Ishikawa (cell line): ENCODE results near the gene PSPC1.

Experiments used
- CEBPB ChIP-seq: IDR thresholded peaks from 2 replicates; pipeline ENCODE4 v1.6.1; 2012
- CREB1 ChIP-seq: IDR thresholded peaks from 2 replicates; pipeline ENCODE4 v1.6.1; 2012; ENCODE audit warnings: low read depth
- EGR1 ChIP-seq: IDR thresholded peaks from 2 replicates; pipeline ENCODE4 v1.6.1; 2012
- EP300 ChIP-seq: IDR thresholded peaks from 2 replicates; pipeline ENCODE4 v1.6.1; 2012; ENCODE audit warnings: borderline replicate concordance
- FOXM1 ChIP-seq: IDR thresholded peaks from 2 replicates; pipeline ENCODE4 v1.6.1; 2012; ENCODE audit warnings: low read depth, borderline replicate concordance
- MAX ChIP-seq: IDR thresholded peaks from 2 replicates; pipeline ENCODE4 v1.6.1; 2012
- NFIC ChIP-seq: IDR thresholded peaks from 2 replicates; pipeline ENCODE4 v1.6.1; 2012
- RAD21 ChIP-seq: IDR thresholded peaks from 2 replicates; pipeline ENCODE4 v1.6.1; 2012; ENCODE audit warnings: low read depth
- REST ChIP-seq: IDR thresholded peaks from 2 replicates; pipeline ENCODE4 v1.6.1; 2012; ENCODE audit warnings: low read depth, mild to moderate bottlenecking
- TAF1 ChIP-seq: IDR thresholded peaks from 2 replicates; pipeline ENCODE4 v1.6.1; 2012; ENCODE audit warnings: low read depth, mild to moderate bottlenecking
- TEAD4 ChIP-seq: IDR thresholded peaks from 2 replicates; pipeline ENCODE4 v1.6.1; 2012
- YY1 ChIP-seq: IDR thresholded peaks from 2 replicates; pipeline ENCODE4 v1.6.1; 2012; ENCODE audit warnings: low read depth

- TF ChIP-seq RAD21 (no peak), FOXM1 (no peak), CREB1 (no peak), EP300 (no peak), YY1 (no peak), MAX (no peak), EGR1 (no peak), REST (no peak), NFIC (no peak), TAF1 (no peak), TEAD4 (no peak), CEBPB (no peak)
Observed at GRCh38 chr13:19817106-19817505, 34.4 kb upstream of the PSPC1 start.
